ENCODE data around the gene OSMR. TPM values are rescaled to one million over a fixed set of nuclear protein-coding genes. Genes with fewer than 3 reads are reported as not detected.

Gene OSMR
- total and polyA plus RNA-seq, 7 experiments from 2014 or later, result 0.20 to 0.37 TPM; not detected in 5

GRCh38 chr5:38891563-38891962 lies 45.8 kb downstream of the OSMR start:
- Mint-ChIP-seq H3K27ac (no peak overlapping the region), H3K36me3 (no peaks in the 10 kb centered on the region), H3K27me3 (peaks cover 21 to 35% (median 30%) of the 10 kb centered on the region in 5 donors), H3K4me1 (peaks cover 0 to 2% (median 0%) of the 10 kb centered on the region in 7 donors), H3K4me3 (no peak overlapping the region), H3K9me3 (peaks cover 0 to 44% (median 15%) of the 10 kb centered on the region in 11 donors)
- Histone ChIP-seq H3K36me3 (ENCODE audit: control insufficient read depth in 2 of 3, insufficient read depth in 3 of 3, low read length in 3 of 3) (no peaks in the 10 kb centered on the region), H3K27ac (ENCODE audit: low read depth, low read length) (no peak overlapping the region), H3K4me3 (ENCODE audit: low read length) (no peak overlapping the region), H3K9me3 (ENCODE audit: control insufficient read depth in 2 of 3, low read length in 3 of 3) (peaks cover 0 to 4% (median 0%) of the 10 kb centered on the region in 3 experiments), H3K4me1 (ENCODE audit: control insufficient read depth in 2 of 2, insufficient read depth in 2 of 2, low read length in 2 of 2) (no peaks in the 10 kb centered on the region), H3K27me3 (ENCODE audit: control insufficient read depth in 2 of 2, insufficient read depth in 2 of 2, low read length in 2 of 2) (no peaks in the 10 kb centered on the region)
- ATAC-seq, result no peak
- POLR2A ChIA-PET, result no interaction called here
- CTCF ChIA-PET, result no interaction called here
- intact Hi-C loops (cut with micrococcal nuclease), result no loop called here
- DNase-seq, result no peak

- peaks cover 0 to 2% (median 0%) of the 10 kb centered on the region in 7 donors for H3K4me1 Mint-ChIP-seq
- peaks cover 0 to 4% (median 0%) of the 10 kb centered on the region in 3 experiments for H3K9me3 ChIP-seq (ENCODE audit: control insufficient read depth in 2 of 3, low read length in 3 of 3)
- ChIA-PET CTCF (no interaction called here), POLR2A (no interaction called here)
- no peaks in the 10 kb centered on the region for H3K36me3 Mint-ChIP-seq
- H3K9me3 Mint-ChIP-seq, result peaks cover 3 to 52% (median 15%) of the 10 kb centered on the region in 11 donors
- no peaks in the 10 kb centered on the region for H3K27me3 ChIP-seq (ENCODE audit: control insufficient read depth in 2 of 2, insufficient read depth in 2 of 2, low read length in 2 of 2)
- no peak overlapping the region for H3K27ac Mint-ChIP-seq
- no peak for ATAC-seq
- H3K4me1 ChIP-seq (ENCODE audit: control insufficient read depth in 2 of 2, insufficient read depth in 2 of 2, low read length in 2 of 2), result no peaks in the 10 kb centered on the region
- intact Hi-C loops (cut with micrococcal nuclease), result no loop called here
- no peaks in the 10 kb centered on the region for H3K36me3 ChIP-seq (ENCODE audit: control insufficient read depth in 2 of 3, insufficient read depth in 3 of 3, low read length in 3 of 3)
- H3K4me3 Mint-ChIP-seq, result no peak overlapping the region
- DNase-seq, result no peak
- H3K27ac ChIP-seq (ENCODE audit: low read depth, low read length), result no peak overlapping the region
- peaks cover 19 to 40% (median 32%) of the 10 kb centered on the region in 5 donors for H3K27me3 Mint-ChIP-seq
- H3K4me3 ChIP-seq (ENCODE audit: low read length), result no peak overlapping the region
These were observed 46.6 kb downstream of the OSMR start for GRCh38 chr5:38892363-38892762.

GRCh38 chr5:38896760-38897159 lies 50.9 kb downstream of the OSMR start:
- H3K9me3 Mint-ChIP-seq, result peaks cover 4 to 48% (median 18%) of the 10 kb centered on the region in 11 donors
- ATAC-seq (no peak), DNase-seq (no peak)
- no peaks in the 10 kb centered on the region for H3K36me3 Mint-ChIP-seq
- peaks cover 14 to 33% (median 22%) of the 10 kb centered on the region in 5 donors for H3K27me3 Mint-ChIP-seq
- Histone ChIP-seq H3K27ac (ENCODE audit: low read depth, low read length) (no peak overlapping the region), H3K27me3 (ENCODE audit: control insufficient read depth in 2 of 2, insufficient read depth in 2 of 2, low read length in 2 of 2) (no peaks in the 10 kb centered on the region), H3K36me3 (ENCODE audit: control insufficient read depth in 2 of 3, insufficient read depth in 3 of 3, low read length in 3 of 3) (no peaks in the 10 kb centered on the region), H3K9me3 (ENCODE audit: control insufficient read depth in 2 of 3, low read length in 3 of 3) (peaks cover 0 to 4% (median 0%) of the 10 kb centered on the region in 3 experiments), H3K4me3 (ENCODE audit: low read length) (no peak overlapping the region), H3K4me1 (ENCODE audit: control insufficient read depth in 2 of 2, insufficient read depth in 2 of 2, low read length in 2 of 2) (no peaks in the 10 kb centered on the region)
- H3K27ac Mint-ChIP-seq, result no peak overlapping the region
- intact Hi-C loops (cut with micrococcal nuclease), result no loop called here
- H3K4me3 Mint-ChIP-seq, result no peak overlapping the region
- ChIA-PET POLR2A (no interaction called here), CTCF (no interaction called here)
- H3K4me1 Mint-ChIP-seq, result no peaks in the 10 kb centered on the region

DNA sequence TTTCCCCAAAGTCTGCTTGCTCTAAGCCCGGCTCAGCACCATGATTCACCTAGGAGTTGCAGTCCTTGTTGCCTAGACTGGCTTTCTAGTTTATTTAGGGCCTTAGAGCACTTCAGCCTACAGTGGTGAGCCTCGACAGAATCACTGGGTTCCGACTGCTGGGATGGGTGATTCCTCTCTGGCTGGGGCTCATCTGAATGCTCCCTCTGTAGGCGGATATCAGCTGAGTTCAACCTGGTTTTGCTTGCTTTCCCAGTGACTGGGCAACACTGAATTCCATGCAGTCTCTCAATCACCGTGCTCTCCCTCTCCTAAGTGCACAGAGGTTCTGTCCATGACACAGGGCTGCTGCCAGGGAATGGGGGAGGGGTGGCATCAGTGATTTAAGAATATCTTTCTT lies 54.1 kb downstream of the OSMR start:
- Histone ChIP-seq H3K36me3 (ENCODE audit: control insufficient read depth in 2 of 3, insufficient read depth in 3 of 3, low read length in 3 of 3) (no peaks in the 10 kb centered on the region), H3K27me3 (ENCODE audit: control insufficient read depth in 2 of 2, insufficient read depth in 2 of 2, low read length in 2 of 2) (no peaks in the 10 kb centered on the region), H3K4me1 (ENCODE audit: control insufficient read depth in 2 of 2, insufficient read depth in 2 of 2, low read length in 2 of 2) (no peaks in the 10 kb centered on the region), H3K4me3 (ENCODE audit: low read length) (no peak overlapping the region), H3K9me3 (ENCODE audit: control insufficient read depth in 2 of 3, low read length in 3 of 3) (no peaks in the 10 kb centered on the region), H3K27ac (ENCODE audit: low read depth, low read length) (no peak overlapping the region)
- H3K4me1 Mint-ChIP-seq, result peaks cover 0 to 2% (median 0%) of the 10 kb centered on the region in 7 donors
- intact Hi-C loops (cut with micrococcal nuclease), result no loop called here
- H3K9me3 Mint-ChIP-seq, result peaks cover 3 to 39% (median 11%) of the 10 kb centered on the region in 11 donors
- CTCF ChIA-PET, result no interaction called here
- DNase-seq (no peak), ATAC-seq (no peak)
- peaks cover 0 to 10% (median 3%) of the 10 kb centered on the region in 5 donors for H3K36me3 Mint-ChIP-seq
- peaks cover 13 to 32% (median 18%) of the 10 kb centered on the region in 5 donors for H3K27me3 Mint-ChIP-seq
- H3K4me3 Mint-ChIP-seq, result no peak overlapping the region
- POLR2A ChIA-PET, result no interaction called here
- no peak overlapping the region for H3K27ac Mint-ChIP-seq

- DNase-seq (no peak), ATAC-seq (no peak)
- POLR2A ChIA-PET, result no interaction called here
- Mint-ChIP-seq H3K9me3 (peaks cover 0 to 32% (median 14%) of the 10 kb centered on the region in 11 donors), H3K36me3 (peaks cover 0 to 10% (median 3%) of the 10 kb centered on the region in 5 donors), H3K4me1 (peaks cover 0 to 2% (median 0%) of the 10 kb centered on the region in 7 donors), H3K4me3 (no peak overlapping the region), H3K27me3 (peaks cover 2 to 34% (median 26%) of the 10 kb centered on the region in 5 donors), H3K27ac (no peak overlapping the region)
- CTCF ChIA-PET, result no interaction called here
- Histone ChIP-seq H3K27me3 (ENCODE audit: control insufficient read depth in 2 of 2, insufficient read depth in 2 of 2, low read length in 2 of 2) (peaks cover 0 to 4% of the 10 kb centered on the region in 2 donors), H3K9me3 (ENCODE audit: control insufficient read depth in 2 of 3, low read length in 3 of 3) (no peaks in the 10 kb centered on the region), H3K36me3 (ENCODE audit: control insufficient read depth in 2 of 3, insufficient read depth in 3 of 3, low read length in 3 of 3) (no peaks in the 10 kb centered on the region), H3K4me1 (ENCODE audit: control insufficient read depth in 2 of 2, insufficient read depth in 2 of 2, low read length in 2 of 2) (no peaks in the 10 kb centered on the region), H3K27ac (ENCODE audit: low read depth, low read length) (no peak overlapping the region), H3K4me3 (ENCODE audit: low read length) (no peak overlapping the region)
- intact Hi-C loops (cut with micrococcal nuclease), result no loop called here
These were observed 59.7 kb downstream of the OSMR start for GRCh38 chr5:38905516-38905915.

DNA sequence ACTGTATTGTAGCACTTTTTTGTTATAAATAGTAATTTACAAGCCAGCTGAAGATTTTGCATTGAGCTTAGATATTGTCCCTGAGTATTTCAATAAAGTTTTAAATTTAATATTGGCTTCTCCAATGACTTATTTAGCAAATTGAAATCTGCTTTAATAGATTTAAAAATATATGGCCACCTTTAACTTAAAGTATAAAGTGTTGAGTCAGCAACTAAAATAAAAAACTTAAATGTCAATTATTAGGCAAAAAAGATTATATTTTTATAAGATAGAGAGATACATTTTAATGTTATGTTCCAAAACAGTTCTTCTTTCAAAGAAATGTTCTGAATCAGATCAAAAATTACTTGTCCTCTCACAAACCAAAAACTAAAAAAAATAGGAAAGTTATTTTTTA lies 60.7 kb downstream of the OSMR start:
- no peaks in the 10 kb centered on the region for H3K4me1 ChIP-seq (ENCODE audit: control insufficient read depth in 2 of 2, insufficient read depth in 2 of 2, low read length in 2 of 2)
- Mint-ChIP-seq H3K27ac (no peak overlapping the region), H3K27me3 (peaks cover 5 to 37% (median 27%) of the 10 kb centered on the region in 5 donors), H3K4me3 (no peak overlapping the region), H3K36me3 (peaks cover 0 to 10% (median 3%) of the 10 kb centered on the region in 5 donors), H3K4me1 (peaks cover 0 to 2% (median 0%) of the 10 kb centered on the region in 7 donors), H3K9me3 (peaks cover 0 to 32% (median 13%) of the 10 kb centered on the region in 11 donors)
- ATAC-seq (no peak), DNase-seq (no peak)
- peaks cover 0 to 4% of the 10 kb centered on the region in 2 donors for H3K27me3 ChIP-seq (ENCODE audit: control insufficient read depth in 2 of 2, insufficient read depth in 2 of 2, low read length in 2 of 2)
- no peaks in the 10 kb centered on the region for H3K36me3 ChIP-seq (ENCODE audit: control insufficient read depth in 2 of 3, insufficient read depth in 3 of 3, low read length in 3 of 3)
- no peaks in the 10 kb centered on the region for H3K9me3 ChIP-seq (ENCODE audit: control insufficient read depth in 2 of 3, low read length in 3 of 3)
- ChIA-PET POLR2A (no interaction called here), CTCF (no interaction called here)
- intact Hi-C loops (cut with micrococcal nuclease), result no loop called here
- no peak overlapping the region for H3K4me3 ChIP-seq (ENCODE audit: low read length)
- no peak overlapping the region for H3K27ac ChIP-seq (ENCODE audit: low read depth, low read length)

GRCh38 chr5:38911933-38912332 lies 66.1 kb downstream of the OSMR start:
- no peaks in the 10 kb centered on the region for H3K9me3 ChIP-seq (ENCODE audit: control insufficient read depth in 2 of 3, low read length in 3 of 3)
- ATAC-seq, result no peak
- no peak overlapping the region for H3K4me3 Mint-ChIP-seq
- H3K27me3 Mint-ChIP-seq, result peaks cover 12 to 38% (median 28%) of the 10 kb centered on the region in 5 donors
- peaks cover 0 to 3% of the 10 kb centered on the region in 2 donors for H3K27me3 ChIP-seq (ENCODE audit: control insufficient read depth in 2 of 2, insufficient read depth in 2 of 2, low read length in 2 of 2)
- no peak overlapping the region for H3K27ac ChIP-seq (ENCODE audit: low read depth, low read length)
- H3K4me1 ChIP-seq (ENCODE audit: control insufficient read depth in 2 of 2, insufficient read depth in 2 of 2, low read length in 2 of 2), result no peaks in the 10 kb centered on the region
- no peaks in the 10 kb centered on the region for H3K36me3 ChIP-seq (ENCODE audit: control insufficient read depth in 2 of 3, insufficient read depth in 3 of 3, low read length in 3 of 3)
- DNase-seq, result no peak
- H3K36me3 Mint-ChIP-seq, result peaks cover 0 to 6% (median 0%) of the 10 kb centered on the region in 5 donors
- H3K9me3 Mint-ChIP-seq, result peaks cover 0 to 26% (median 8%) of the 10 kb centered on the region in 11 donors
- ChIA-PET CTCF (no interaction called here), POLR2A (no interaction called here)
- H3K27ac Mint-ChIP-seq, result no peak overlapping the region
- H3K4me3 ChIP-seq (ENCODE audit: low read length), result no peak overlapping the region
- no peaks in the 10 kb centered on the region for H3K4me1 Mint-ChIP-seq
- intact Hi-C loops (cut with micrococcal nuclease), result no loop called here

Data from naive thymus-derived CD4-positive, alpha-beta T cell (primary cell).